HEK293T (cell line): ENCODE measurements around the gene PIK3IP1.

Experiments
- CTCF ChIA-PET: fragments of 350-600 bp; formaldehyde crosslinking; extraction: SDS; loops from one replicate; lab custom pipeline; 2021; ENCODE audit warnings: antibody characterized with exemption, inconsistent platforms; lab: Yijun Ruan, JAX
- POLR2A ChIA-PET: fragments of 350-600 bp; formaldehyde crosslinking; extraction: SDS; loops from one replicate; lab custom pipeline; 2020; ENCODE audit warnings: antibody characterized with exemption, inconsistent platforms; lab: Yijun Ruan, JAX
- DNase-seq: peaks from one replicate; pipeline ENCODE4 v3.0.0; 2012; ENCODE audit warnings: mixed read lengths; ENCODE audit errors: extremely low spot score
- ARNT ChIP-seq: fragments of 450-650 bp; IDR thresholded peaks from 2 replicates; pipeline ENCODE4 v1.6.1; 2017; ENCODE audit warnings: mild to moderate bottlenecking
- BHLHE40 ChIP-seq: fragments of 450-650 bp; IDR thresholded peaks from 2 replicates; pipeline ENCODE4 v1.6.1; 2016; ENCODE audit warnings: mild to moderate bottlenecking, moderate library complexity, borderline replicate concordance
- CTBP1 ChIP-seq: fragments of 450-650 bp; IDR thresholded peaks from 2 replicates; pipeline ENCODE4 v1.6.1; 2016; ENCODE audit warnings: borderline replicate concordance
- ELF4 ChIP-seq: fragments of 450-650 bp; IDR thresholded peaks from 2 replicates; pipeline ENCODE4 v1.6.1; 2017; ENCODE audit warnings: antibody characterized with exemption
- FOXA1 ChIP-seq: fragments of 450-650 bp; IDR thresholded peaks from 2 replicates; pipeline ENCODE4 v1.6.1; 2016; ENCODE audit warnings: mild to moderate bottlenecking
- FOXK2 ChIP-seq: fragments of 450-650 bp; IDR thresholded peaks from 2 replicates; pipeline ENCODE4 v1.6.1; 2016; ENCODE audit warnings: mild to moderate bottlenecking
- FOXM1 ChIP-seq: fragments of 450-650 bp; IDR thresholded peaks from 2 replicates; pipeline ENCODE4 v1.6.1; 2017; ENCODE audit warnings: mild to moderate bottlenecking, borderline replicate concordance
- HDGF ChIP-seq: fragments of 450-650 bp; IDR thresholded peaks from 2 replicates; pipeline ENCODE4 v1.6.1; 2017; ENCODE audit warnings: antibody characterized with exemption, borderline replicate concordance
- L3MBTL2 ChIP-seq: fragments of 450-650 bp; conservative IDR thresholded peaks from 2 replicates; pipeline ENCODE4 v1.6.1; 2016; ENCODE audit warnings: mild to moderate bottlenecking
- LEF1 ChIP-seq: fragments of 450-650 bp; IDR thresholded peaks from 2 replicates; pipeline ENCODE4 v1.6.1; 2017; ENCODE audit warnings: mild to moderate bottlenecking, borderline replicate concordance
- NFRKB ChIP-seq: fragments of 450-650 bp; IDR thresholded peaks from 2 replicates; pipeline ENCODE4 v1.6.1; 2016; ENCODE audit warnings: mild to moderate bottlenecking, moderate library complexity
- SP1 ChIP-seq: fragments of 450-650 bp; IDR thresholded peaks from 2 replicates; pipeline ENCODE4 v1.6.1; 2017
- SUZ12 ChIP-seq: fragments of 450-650 bp; IDR thresholded peaks from 2 replicates; pipeline ENCODE4 v1.6.1; 2016; ENCODE audit warnings: mild to moderate bottlenecking
- TARDBP ChIP-seq: fragments of 450-650 bp; IDR thresholded peaks from 2 replicates; pipeline ENCODE4 v1.6.1; 2016
- ZNF384 ChIP-seq: fragments of 450-650 bp; IDR thresholded peaks from 2 replicates; pipeline ENCODE4 v1.6.1; 2016
- TF ChIP-seq, protein P1 (sequence below): fragments of 450-650 bp; IDR thresholded peaks from 2 replicates; pipeline ENCODE4 v1.6.1; 2016

The PIK3IP1 gene

DNA sequence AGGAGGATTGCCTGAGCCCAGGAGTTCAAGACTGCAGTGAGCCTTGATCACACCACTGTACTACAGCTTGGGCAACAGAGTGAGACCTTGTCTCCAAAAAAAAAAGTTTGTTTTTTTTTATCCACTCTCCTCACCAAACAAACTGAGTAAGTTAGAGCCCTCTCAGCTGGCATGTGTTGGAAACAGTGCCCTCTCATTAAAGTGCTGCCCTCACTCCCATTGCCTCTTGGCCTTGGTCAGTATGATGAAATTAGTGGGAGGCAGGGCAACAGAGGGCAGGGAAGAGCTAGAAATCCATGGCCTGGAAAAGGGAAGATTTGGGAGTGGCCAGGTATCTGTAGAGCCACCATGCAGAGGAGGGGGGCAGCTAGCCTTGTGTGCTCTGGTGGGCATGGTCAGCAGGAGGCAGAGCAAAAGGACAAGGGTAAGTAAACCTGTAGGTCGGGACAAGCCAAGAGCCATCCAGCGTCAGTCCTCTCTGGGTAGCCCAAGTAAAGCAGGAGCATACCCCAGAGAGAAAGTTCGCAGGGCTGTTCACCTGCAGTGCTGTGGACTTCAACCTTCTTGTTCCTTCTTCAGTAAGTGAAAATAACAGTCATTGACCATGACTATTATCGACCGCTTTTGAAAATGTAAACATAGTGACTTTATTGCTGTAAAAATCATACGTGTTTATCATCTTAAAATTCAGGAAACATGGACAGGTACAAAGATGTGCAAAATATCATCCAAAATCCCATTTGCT, 28.2 kb downstream of the PIK3IP1 start:
- CTCF ChIA-PET: interaction anchor here (0.6 to 1.3 kb wide), 2 partner anchors 22 to 156 kb away, joined by 4 to 7 read pairs; no protein-coding TSS in a partner anchor
- no peak for TF ChIP-seq ARNT
- no peak for TF ChIP-seq ELF4
- no peak for TF ChIP-seq NFRKB
- TF ChIP-seq ZNF384: no peak
- no peak for TF ChIP-seq L3MBTL2
- no peak for TF ChIP-seq FOXA1
- TF ChIP-seq HDGF: no peak
- TF ChIP-seq LEF1: no peak
- POLR2A ChIA-PET: interaction anchor here (1.1 kb wide), 1 partner anchor 28 kb away, joined by 3 read pairs; the partner anchor contains the start of gene PIK3IP1
- DNase-seq: no peak

DNA sequence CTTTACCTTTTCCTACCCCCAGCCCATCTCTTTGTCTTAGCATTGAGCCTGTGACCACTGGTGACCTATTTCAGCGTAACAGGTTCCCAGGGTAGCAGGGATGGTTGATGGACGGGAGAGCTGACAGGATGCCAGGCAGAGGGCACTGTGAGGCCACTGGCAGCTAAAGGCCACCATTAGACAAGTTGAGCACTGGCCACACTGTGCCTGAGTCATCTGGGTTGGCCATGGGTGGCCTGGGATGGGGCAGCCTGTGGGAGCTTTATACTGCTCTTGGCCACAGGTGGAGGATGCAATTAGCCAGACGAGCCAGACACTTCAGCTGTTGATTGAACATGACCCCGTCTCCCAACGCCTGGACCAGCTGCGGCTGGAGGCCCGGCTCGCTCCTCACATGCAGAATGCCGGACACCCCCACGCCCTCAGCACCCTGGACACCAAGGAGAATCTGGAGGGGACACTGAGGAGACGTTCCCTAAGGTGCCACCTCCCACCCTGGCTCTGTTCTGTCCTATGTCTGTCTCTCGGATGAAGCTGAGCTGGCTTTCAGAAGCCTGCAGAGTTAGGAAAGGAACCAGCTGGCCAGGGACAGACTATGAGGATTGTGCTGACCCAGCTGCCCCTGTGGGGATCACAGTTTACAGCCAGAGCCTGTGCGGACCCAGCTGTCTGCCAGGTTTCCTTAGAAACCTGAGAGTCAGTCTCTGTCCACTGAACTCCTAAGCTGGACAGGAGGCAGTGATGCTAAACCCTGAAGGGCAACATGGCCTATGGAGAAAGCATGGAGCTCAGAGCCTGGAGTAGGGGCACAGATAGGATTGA, 29.8 kb downstream of the PIK3IP1 start:
- POLR2A ChIA-PET: interaction anchor here (1.1 kb wide), 1 partner anchor 30 kb away, joined by 3 read pairs; the partner anchor contains the start of gene PIK3IP1
- CTCF ChIA-PET: interaction anchor here (1.4 kb wide), 1 partner anchor 10 kb away, joined by 7 read pairs; no protein-coding TSS in a partner anchor
- TF ChIP-seq SUZ12: no peak
- TF ChIP-seq TARDBP: no peak
- TF ChIP-seq FOXK2: no peak
- no peak for TF ChIP-seq ZNF384
- no peak for TF ChIP-seq ARNT
- TF ChIP-seq FOXM1: no peak
- TF ChIP-seq FOXA1: no peak
- TF ChIP-seq, protein P1, sequence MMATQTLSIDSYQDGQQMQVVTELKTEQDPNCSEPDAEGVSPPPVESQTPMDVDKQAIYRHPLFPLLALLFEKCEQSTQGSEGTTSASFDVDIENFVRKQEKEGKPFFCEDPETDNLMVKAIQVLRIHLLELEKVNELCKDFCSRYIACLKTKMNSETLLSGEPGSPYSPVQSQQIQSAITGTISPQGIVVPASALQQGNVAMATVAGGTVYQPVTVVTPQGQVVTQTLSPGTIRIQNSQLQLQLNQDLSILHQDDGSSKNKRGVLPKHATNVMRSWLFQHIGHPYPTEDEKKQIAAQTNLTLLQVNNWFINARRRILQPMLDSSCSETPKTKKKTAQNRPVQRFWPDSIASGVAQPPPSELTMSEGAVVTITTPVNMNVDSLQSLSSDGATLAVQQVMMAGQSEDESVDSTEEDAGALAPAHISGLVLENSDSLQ: no peak
- no peak for TF ChIP-seq HDGF
- TF ChIP-seq BHLHE40: no peak
- TF ChIP-seq SP1: no peak
- no peak for TF ChIP-seq L3MBTL2
- no peak for TF ChIP-seq CTBP1
- no peak for TF ChIP-seq ELF4
- no peak for TF ChIP-seq NFRKB
- DNase-seq: no peak

DNA sequence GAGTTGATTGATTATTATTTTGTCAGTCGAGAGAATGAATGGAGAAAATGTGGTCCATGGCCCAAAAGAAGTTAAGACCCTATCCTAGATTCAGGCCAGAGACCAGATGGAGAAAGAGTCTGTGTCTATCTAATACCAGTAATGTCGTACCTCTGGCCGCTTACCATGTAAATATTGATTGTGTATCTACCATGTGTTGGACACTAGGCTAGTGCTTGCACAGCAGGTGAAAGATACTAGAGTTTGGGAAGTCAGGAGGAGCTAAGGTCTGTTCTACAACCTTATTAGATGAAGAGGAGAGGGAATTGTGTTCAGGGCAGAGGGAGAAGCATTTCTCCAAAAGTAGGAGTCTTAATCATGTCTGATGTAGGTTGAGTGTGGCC, 31.8 kb downstream of the PIK3IP1 start:
- CTCF ChIA-PET: no interaction called here
- TF ChIP-seq SP1 (no peak), NFRKB (no peak), ZNF384 (no peak), BHLHE40 (no peak), TARDBP (no peak), CTBP1 (no peak), SUZ12 (no peak), FOXK2 (no peak), L3MBTL2 (no peak), FOXA1 (no peak), ELF4 (no peak), FOXM1 (no peak), LEF1 (no peak)
- TF ChIP-seq, protein P1: no peak
- DNase-seq: no peak
- POLR2A ChIA-PET: no interaction called here

DNA sequence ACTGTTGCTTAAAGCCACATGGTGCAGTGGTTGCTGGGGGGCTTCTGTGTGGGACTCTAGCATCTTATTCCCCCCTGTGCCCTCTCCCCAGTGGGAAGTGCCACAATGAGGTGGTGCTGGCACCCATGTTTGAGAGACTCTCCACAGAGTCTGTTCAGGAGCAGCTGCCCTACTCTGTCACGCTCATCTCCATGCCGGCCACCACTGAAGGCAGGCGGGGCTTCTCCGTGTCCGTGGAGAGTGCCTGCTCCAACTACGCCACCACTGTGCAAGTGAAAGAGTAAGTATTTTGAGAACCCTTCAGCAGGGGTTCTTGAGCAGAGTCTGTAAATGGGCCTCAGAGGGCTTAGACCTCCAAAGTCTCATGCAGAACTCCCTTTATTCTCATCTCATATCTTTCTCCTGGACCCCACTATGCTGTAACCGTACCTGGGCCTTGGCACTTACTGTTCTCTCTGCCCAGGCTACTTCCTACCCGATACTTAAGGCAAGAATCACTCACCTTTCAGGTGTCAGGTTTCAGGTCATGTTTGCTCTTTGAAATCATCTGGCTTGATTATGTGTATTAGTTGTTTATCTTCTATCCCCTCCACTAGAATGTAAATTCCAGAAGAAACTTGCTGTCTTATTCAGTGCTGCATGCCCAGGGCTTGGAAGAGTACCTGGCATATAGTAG, 32.4 kb downstream of the PIK3IP1 start:
- POLR2A ChIA-PET: no interaction called here
- TF ChIP-seq, protein P1: no peak
- TF ChIP-seq SUZ12 (no peak), NFRKB (no peak), HDGF (no peak), TARDBP (no peak)
- no peak for DNase-seq
- CTCF ChIA-PET: no interaction called here

DNA sequence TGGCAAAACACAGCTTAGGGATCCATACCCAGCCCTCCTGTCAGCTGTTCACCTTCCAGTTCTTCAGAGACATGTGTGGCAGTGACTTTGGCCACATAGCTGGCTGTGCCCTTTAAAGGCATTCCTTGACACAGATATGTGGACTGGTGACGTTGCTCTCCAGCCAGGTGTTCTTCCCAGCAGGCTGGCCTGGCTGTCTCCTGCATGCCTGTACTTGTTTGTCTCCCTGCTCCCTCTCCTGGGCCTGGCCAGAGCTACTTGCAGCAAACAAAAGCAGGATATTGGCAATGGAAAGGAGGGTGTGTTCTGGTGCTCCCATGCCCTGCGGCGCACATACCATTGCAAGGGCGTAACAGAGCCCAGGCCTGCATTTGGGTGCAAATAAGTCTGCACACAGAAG, 38.3 kb downstream of the PIK3IP1 start:
- ChIA-PET POLR2A (no interaction called here), CTCF (interaction anchor here (1.4 kb wide), 1 partner anchor 19 kb away, joined by 8 read pairs; no protein-coding TSS in a partner anchor)
- TF ChIP-seq ZNF384 (no peak), ARNT (no peak), ELF4 (no peak), CTBP1 (no peak), FOXA1 (no peak), FOXK2 (no peak), L3MBTL2 (no peak), NFRKB (no peak), HDGF (no peak), TARDBP (no peak), SUZ12 (no peak), SP1 (no peak), BHLHE40 (no peak), FOXM1 (no peak)
- no peak for DNase-seq
